ENCODE data around the gene FAM9C. TPM values are rescaled to one million over a fixed set of nuclear protein-coding genes. Genes with fewer than 3 reads are reported as not detected.

FAM9C gene
- total RNA-seq, 1 donor from 2014 or later = 0.26 TPM

Other genes starting within 250 kb of the FAM9C start
- gene TLR7, start 177.5 kb downstream of the FAM9C start, total RNA-seq = 1.0 TPM
- gene TLR8, start 138.0 kb downstream of the FAM9C start, total RNA-seq = 0.89 TPM
- 3,112 TPM for gene TMSB4X, start 69.5 kb downstream of the FAM9C start, total RNA-seq